IMR-90 (cell line): ENCODE data around the gene MTURN. TPM values are rescaled to one million over a fixed set of nuclear protein-coding genes. Genes with fewer than 3 reads are reported as not detected.

Experiments
- ATAC-seq: fragments of 200-7000 bp; cut with Tn5 transposase; 2 replicates; pipeline ENCODE4 v1.9.1; 2020; ENCODE audit warnings: low read depth, mild to moderate bottlenecking, moderate library complexity
- BruUV-seq: library from RNA; stranded (reverse); fragments of 400-500 nt; replicated peaks from 2 replicates; lab custom pipeline; 2021; lab: Mats Ljungman, UMichigan
- CTCF ChIA-PET: fragments of 300-600 bp; formaldehyde crosslinking; extraction: SDS; loops from one replicate; lab custom pipeline; 2021; ENCODE audit warnings: antibody characterized with exemption; lab: Yijun Ruan, JAX
- POLR2A ChIA-PET: fragments of 300-600 bp; sonication (Branson Sonifier 250); formaldehyde crosslinking; loops from one replicate; lab custom pipeline; 2022; ENCODE audit warnings: antibody characterized with exemption; ENCODE audit not compliant: unreplicated experiment; lab: Charles Lee
- DNase-seq: peaks from one replicate; pipeline ENCODE4 v3.0.0; 2013
- H2AFZ ChIP-seq: replicated peaks from 2 replicates; pipeline ENCODE3; 2013; ENCODE audit warnings: low read length, mild to moderate bottlenecking; ENCODE audit not compliant: poor library complexity
- H2AK5ac ChIP-seq: 2 replicates; pipeline ENCODE4 v1.6.1; 2013; ENCODE audit warnings: low read depth, low read length, inconsistent platforms
- H2AK9ac ChIP-seq: replicated peaks from 2 replicates; pipeline ENCODE3; 2013; ENCODE audit warnings: mild to moderate bottlenecking, low read depth, low read length, moderate library complexity; ENCODE audit not compliant: poor library complexity
- H2BK120ac ChIP-seq: 2 replicates; pipeline ENCODE4 v1.6.1; 2013; ENCODE audit warnings: low read depth, low read length, inconsistent platforms
- H2BK15ac ChIP-seq: 3 replicates; pipeline ENCODE4 v1.6.1; 2013; ENCODE audit warnings: low read depth, low read length, inconsistent platforms
- H2BK20ac ChIP-seq: 2 replicates; pipeline ENCODE4 v1.6.1; 2013; ENCODE audit warnings: low read depth, mild to moderate bottlenecking, inconsistent platforms, low read length, moderate library complexity
- H2BK5ac ChIP-seq: 2 replicates; pipeline ENCODE4 v1.6.1; 2013; ENCODE audit warnings: mild to moderate bottlenecking, low read depth, low read length, inconsistent platforms; ENCODE audit not compliant: poor library complexity, severe bottlenecking
- H3K14ac ChIP-seq: replicated peaks from 2 replicates; pipeline ENCODE4 v1.6.1; 2013; ENCODE audit warnings: low read depth, low read length, inconsistent platforms
- H3K18ac ChIP-seq: 2 replicates; pipeline ENCODE4 v1.6.1; 2013; ENCODE audit warnings: low read depth, low read length, control low read depth
- H3K23ac ChIP-seq: 2 replicates; pipeline ENCODE4 v1.6.1; 2013; ENCODE audit warnings: low read depth, low read length, inconsistent platforms
- H3K27ac ChIP-seq: 2 replicates; pipeline ENCODE4 v1.5.1; 2013; ENCODE audit warnings: mild to moderate bottlenecking, control low read depth, low read length; ENCODE audit not compliant: insufficient read depth
- H3K27me3 ChIP-seq: 2 replicates; pipeline ENCODE4 v1.6.1; 2013; ENCODE audit warnings: low read length; ENCODE audit not compliant: control insufficient read depth, insufficient read depth
- H3K36me3 ChIP-seq: 2 replicates; pipeline ENCODE4 v1.6.1; 2013; ENCODE audit warnings: low read length, mixed read lengths; ENCODE audit not compliant: control insufficient read depth, insufficient read depth
- H3K4ac ChIP-seq: 2 replicates; pipeline ENCODE4 v1.6.1; 2013; ENCODE audit warnings: low read depth, low read length, inconsistent platforms
- H3K4me1 ChIP-seq: 2 replicates; pipeline ENCODE4 v1.6.1; 2013; ENCODE audit warnings: low read length, mixed read lengths; ENCODE audit not compliant: control insufficient read depth, insufficient read depth
- H3K4me2 ChIP-seq: 2 replicates; pipeline ENCODE4 v1.6.1; 2013; ENCODE audit warnings: low read depth, mild to moderate bottlenecking, control low read depth, low read length, moderate library complexity
- H3K4me3 ChIP-seq: 2 replicates; pipeline ENCODE4 v1.5.1; 2013; ENCODE audit warnings: low read depth, mild to moderate bottlenecking, control low read depth, low read length, moderate library complexity; ENCODE audit not compliant: insufficient read depth
- H3K56ac ChIP-seq: 2 replicates; pipeline ENCODE4 v1.6.1; 2013; ENCODE audit warnings: low read length, inconsistent platforms; ENCODE audit not compliant: insufficient read depth; ENCODE audit errors: extremely low read depth
- H3K79me1 ChIP-seq, 2 experiments: 2 replicates each; pipeline ENCODE4 v1.6.1; 2013; ENCODE audit warnings: low read length in 2 of 2, inconsistent platforms in 1 of 2, low read depth in 1 of 2
- H3K9ac ChIP-seq: 2 replicates; pipeline ENCODE4 v1.6.1; 2013; ENCODE audit warnings: low read depth, low read length, control low read depth
- H3K9me1 ChIP-seq: 2 replicates; pipeline ENCODE4 v1.6.1; 2013; ENCODE audit warnings: low read length, inconsistent platforms; ENCODE audit not compliant: insufficient read depth
- H3K9me3 ChIP-seq: 2 replicates; pipeline ENCODE4 v1.6.1; 2013; ENCODE audit warnings: low read length; ENCODE audit not compliant: control insufficient read depth, insufficient read depth
- H4K20me1 ChIP-seq: 2 replicates; pipeline ENCODE4 v1.6.1; 2013; ENCODE audit warnings: low read length, inconsistent platforms; ENCODE audit not compliant: insufficient read depth
- H4K5ac ChIP-seq: 2 replicates; pipeline ENCODE4 v1.6.1; 2013; ENCODE audit warnings: mild to moderate bottlenecking, low read depth, low read length, control low read depth
- H4K8ac ChIP-seq, 2 experiments: 2 replicates each; pipeline ENCODE4 v1.6.1; 2013; ENCODE audit warnings: low read depth in 2 of 2, low read length in 2 of 2, control low read depth in 1 of 2, inconsistent platforms in 1 of 2
- H4K91ac ChIP-seq: 2 replicates; pipeline ENCODE4 v1.6.1; 2013; ENCODE audit warnings: low read depth, low read length, inconsistent platforms; ENCODE audit not compliant: insufficient read depth
- BHLHE40 ChIP-seq: fragments of 150-350 bp; IDR thresholded peaks from 2 replicates; pipeline ENCODE4 v1.6.1; 2016; ENCODE audit warnings: mild to moderate bottlenecking, low read depth, low read length
- ELK1 ChIP-seq: fragments of 150-350 bp; IDR thresholded peaks from 2 replicates; pipeline ENCODE4 v1.6.1; 2016; ENCODE audit warnings: low read depth, mild to moderate bottlenecking, low read length, moderate library complexity, borderline replicate concordance
- FOS ChIP-seq: fragments of 150-350 bp; IDR thresholded peaks from 2 replicates; pipeline ENCODE4 v1.6.1; 2016; ENCODE audit warnings: low read depth, low read length
- MXI1 ChIP-seq: IDR thresholded peaks from 2 replicates; pipeline ENCODE4 v1.6.1; 2012; ENCODE audit warnings: low read depth, mild to moderate bottlenecking, low read length, moderate library complexity, borderline replicate concordance
- NFE2L2 ChIP-seq: fragments of 150-350 bp; IDR thresholded peaks from 2 replicates; pipeline ENCODE4 v1.6.1; 2016; ENCODE audit warnings: low read depth, mild to moderate bottlenecking, low read length
- POLR2A ChIP-seq: IDR thresholded peaks from 2 replicates; pipeline ENCODE4 v1.6.1; 2012; ENCODE audit warnings: mild to moderate bottlenecking, low read depth, low read length
- RAD21 ChIP-seq: IDR thresholded peaks from 2 replicates; pipeline ENCODE4 v1.6.1; 2012; ENCODE audit warnings: low read length, improper control_type of control experiment
- RCOR1 ChIP-seq: IDR thresholded peaks from 2 replicates; pipeline ENCODE4 v1.6.1; 2012; ENCODE audit warnings: mild to moderate bottlenecking, low read length, improper control_type of control experiment; ENCODE audit not compliant: insufficient replicate concordance
- SMC3 ChIP-seq: fragments of 150-350 bp; IDR thresholded peaks from 2 replicates; pipeline ENCODE4 v1.6.1; 2016; ENCODE audit warnings: low read depth, mild to moderate bottlenecking, antibody characterized with exemption, low read length, moderate library complexity
- WGBS, 2 experiments: methylation state at CpG; one replicate each; pipeline versions ENCODE4 v1.1.5 to v1.1.7; 2013; ENCODE audit warnings: missing lambda C conversion rate in 2 of 2; ENCODE audit not compliant: insufficient read length in 1 of 2; ENCODE audit errors: extremely low coverage in 2 of 2; 5-methylcytosine and 5-hydroxymethylcytosine counted together
- dilution Hi-C: fragments of 300-500 bp; cut with HindIII; formaldehyde crosslinking; loops from one replicate; pipeline ENCODE4 v1.14.3; 2018; ENCODE audit warnings: low sequenced_read_pairs; ENCODE audit not compliant: unreplicated experiment
- in situ Hi-C: fragments of 300-500 bp; cut with MboI; formaldehyde crosslinking; loops from 3 replicates; pipeline ENCODE4 v1.14.3; 2019; ENCODE audit warnings: low sequenced_read_pairs, inconsistent platforms, mixed read lengths
- intact Hi-C: fragments of 100-400 bp; cut with micrococcal nuclease; formaldehyde crosslinking; loops from 2 replicates; pipeline ENCODE4 v1.10.0; 2022
- polyA plus RNA-seq, 3 experiments: library from polyadenylated mRNA; depleted of rRNA; stranded (reverse); fragments of >200 nt; gene quantifications; 2 replicates each; pipeline ENCODE4 v1.2.3, GENCODE V29; 2012; ENCODE audit warnings: low replicate concordance in 1 of 3
- total RNA-seq: library from RNA; depleted of rRNA; stranded (reverse); fragments of >200 nt; gene quantifications from 2 replicates; pipeline ENCODE4 v1.2.3, GENCODE V29; 2012
- TF ChIP-seq, protein P1 (sequence below): fragments of 150-350 bp; IDR thresholded peaks from 2 replicates; pipeline ENCODE4 v1.6.1; 2017; ENCODE audit warnings: mild to moderate bottlenecking, antibody characterized with exemption, low read length, low read depth

MTURN gene
- total and polyA plus RNA-seq, 2 of the 4 experiments (the other 2 are of a cell fraction), result 2.8 to 5.6 TPM

DNA sequence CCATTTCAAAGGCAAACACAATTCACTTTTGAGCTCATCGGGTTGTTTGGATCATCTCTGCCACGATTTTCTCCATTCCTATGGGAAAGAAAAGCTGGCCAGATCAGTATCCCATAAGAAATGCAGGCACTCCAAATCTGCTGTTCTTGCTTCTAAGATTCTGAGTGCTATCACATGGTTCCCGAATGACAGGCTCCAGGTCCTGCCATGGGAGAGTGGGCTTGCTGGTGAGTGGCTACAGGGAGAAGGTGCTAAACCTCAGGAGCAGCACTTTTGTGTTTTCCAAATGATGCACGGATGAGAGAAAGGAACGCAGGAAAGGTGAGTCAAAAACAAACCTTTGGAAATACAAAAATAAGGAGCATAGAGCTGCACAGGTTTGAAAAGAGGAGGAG lies 32.1 kb downstream of the MTURN start:
- TF ChIP-seq RCOR1 (no peak), SMC3 (no peak), BHLHE40 (no peak), RAD21 (no peak), ELK1 (no peak), MXI1 (no peak), FOS (no peak), POLR2A (no peak), NFE2L2 (no peak)
- TF ChIP-seq, protein P1, sequence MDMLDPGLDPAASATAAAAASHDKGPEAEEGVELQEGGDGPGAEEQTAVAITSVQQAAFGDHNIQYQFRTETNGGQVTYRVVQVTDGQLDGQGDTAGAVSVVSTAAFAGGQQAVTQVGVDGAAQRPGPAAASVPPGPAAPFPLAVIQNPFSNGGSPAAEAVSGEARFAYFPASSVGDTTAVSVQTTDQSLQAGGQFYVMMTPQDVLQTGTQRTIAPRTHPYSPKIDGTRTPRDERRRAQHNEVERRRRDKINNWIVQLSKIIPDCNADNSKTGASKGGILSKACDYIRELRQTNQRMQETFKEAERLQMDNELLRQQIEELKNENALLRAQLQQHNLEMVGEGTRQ, result no peak
- Histone ChIP-seq H4K20me1 (no peaks in the 10 kb centered on the region), H3K23ac (no peak overlapping the region), H2AFZ (no peak overlapping the region), H3K9ac (no peak overlapping the region), H2BK120ac (no peak overlapping the region), H3K4ac (no peak overlapping the region), H3K36me3 (no peaks in the 10 kb centered on the region), H3K56ac (no peak overlapping the region), H4K5ac (no peak overlapping the region), H2BK5ac (no peak overlapping the region), H3K4me2 (no peak overlapping the region), H4K91ac (no peak overlapping the region), H3K27me3 (no peaks in the 10 kb centered on the region), H2BK15ac (no peak overlapping the region), H3K4me3 (no peak overlapping the region), H3K18ac (no peak overlapping the region), H3K79me1 (no peaks in the 10 kb centered on the region), H2AK5ac (no peak overlapping the region), H3K9me3 (no peaks in the 10 kb centered on the region), H3K14ac (no peak overlapping the region), H2AK9ac (no peak overlapping the region), H3K27ac (no peak overlapping the region), H2BK20ac (no peak overlapping the region), H3K9me1 (peaks cover 9% of the 10 kb centered on the region; the same call in 1 of the 2 replicates), H4K8ac (no peak overlapping the region), H3K4me1 (peaks cover 9% of the 10 kb centered on the region)
- intact Hi-C loops, result no loop called here
- CTCF ChIA-PET, result no interaction called here
- dilution Hi-C loops, result no loop called here
- WGBS, 2 experiments, result 86% methylated on average over 4 of the region's 5 CpGs; no CpG with 5 or more reads in 1 of the 2 experiments
- DNase-seq, result no peak
- POLR2A ChIA-PET, result interaction anchor here (0.6 kb wide), 1 partner anchor 257 kb away, joined by 3 read pairs; no protein-coding TSS in a partner anchor
- no TSS peak for BruUV-seq
- in situ Hi-C loops, result loop anchor here (5.0 to 10.0 kb wide), 3 partner anchors 108 to 398 kb away; no protein-coding TSS in a partner anchor
- no peak for ATAC-seq
